Chondrocyte (in vitro differentiated cells): ENCODE measurements around the gene FLRT3. TPM values are rescaled to one million over a fixed set of nuclear protein-coding genes. Genes with fewer than 3 reads are reported as not detected.
A peak's percentile ranks its signal among the peaks of the same experiment; 100 is the strongest.

ENCODE experiments used
- DNase-seq: peaks from one replicate; pipeline ENCODE4 v3.0.0; 2021; ENCODE audit warnings: mixed read lengths, low spot score
- H3K27ac Mint-ChIP-seq: one replicate; pipeline ENCODE4 v1.8.0; 2021; ENCODE audit warnings: mild to moderate bottlenecking, moderate library complexity, mixed read lengths; ENCODE audit not compliant: unreplicated experiment
- H3K27me3 Mint-ChIP-seq: 2 replicates; pipeline ENCODE4 v1.8.0; 2021; ENCODE audit warnings: low read depth, mixed read lengths
- H3K36me3 Mint-ChIP-seq: 2 replicates; pipeline ENCODE4 v1.8.0; 2021; ENCODE audit warnings: low read depth, mixed read lengths
- H3K4me1 Mint-ChIP-seq: 2 replicates; pipeline ENCODE4 v1.8.0; 2021; ENCODE audit warnings: low read depth, mild to moderate bottlenecking, mixed read lengths
- H3K4me3 Mint-ChIP-seq: one replicate; pipeline ENCODE4 v1.8.0; 2021; ENCODE audit warnings: mild to moderate bottlenecking, moderate library complexity, mixed read lengths; ENCODE audit not compliant: unreplicated experiment
- H3K9me3 Mint-ChIP-seq: 2 replicates; pipeline ENCODE4 v1.8.0; 2021; ENCODE audit warnings: low read depth, mixed read lengths
- CTCF ChIP-seq: fragments of 200-600 bp; sonication (generic); IDR thresholded peaks from 2 replicates; pipeline ENCODE4 v1.5.0; 2021; ENCODE audit warnings: antibody characterized with exemption, mild to moderate bottlenecking, moderate library complexity
- total RNA-seq: library from RNA; stranded (reverse); gene quantifications from 3 replicates; pipeline ENCODE4 v1.2.1, GENCODE V29; 2021

Gene FLRT3
- total RNA-seq, 1 donor from 2014 or later = 1.7 TPM

DNA sequence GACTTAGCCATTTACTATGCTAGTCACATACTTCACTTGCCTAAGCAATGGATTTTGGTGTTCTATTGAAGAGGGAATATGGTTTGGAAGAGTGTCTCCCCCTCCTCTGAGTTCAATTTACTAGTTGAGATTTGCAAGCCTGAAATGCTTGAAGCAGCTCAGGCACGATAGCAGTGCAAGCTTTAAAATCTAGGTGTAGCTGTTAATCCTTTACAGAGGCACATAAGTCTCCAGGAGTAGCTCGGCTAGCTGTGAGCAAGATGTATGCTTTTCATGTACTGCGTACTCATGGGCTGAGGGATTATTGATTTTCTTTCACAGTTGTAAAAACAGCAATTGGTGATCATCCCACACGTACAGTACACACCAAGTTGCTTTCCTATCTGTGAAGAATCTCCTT is 726 bp downstream of the FLRT3 start:
- TF ChIP-seq CTCF = no peak
- H3K36me3 Mint-ChIP-seq = no peaks in the 10 kb centered on the region
- peak overlapping the region; percentile 13 for H3K27ac Mint-ChIP-seq
- H3K9me3 Mint-ChIP-seq = no peaks in the 10 kb centered on the region
- peaks cover 10% of the 10 kb centered on the region for H3K27me3 Mint-ChIP-seq
- H3K4me1 Mint-ChIP-seq = peaks cover 32% of the 10 kb centered on the region
- no peak for DNase-seq
- peak overlapping the region; percentile 77 for H3K4me3 Mint-ChIP-seq

GRCh38 chr20:14335052-14335451 is 2.4 kb downstream of the FLRT3 start:
- no peaks in the 10 kb centered on the region for H3K9me3 Mint-ChIP-seq
- no peaks in the 10 kb centered on the region for H3K36me3 Mint-ChIP-seq
- no peak overlapping the region for H3K27ac Mint-ChIP-seq

GRCh38 chr20:14334306-14334930 is 3.0 kb downstream of the FLRT3 start:
- Mint-ChIP-seq H3K9me3 (no peaks in the 10 kb centered on the region), H3K4me1 (peaks cover 32% of the 10 kb centered on the region), H3K4me3 (peak overlapping the region; percentile 15), H3K27me3 (peaks cover 10% of the 10 kb centered on the region), H3K36me3 (no peaks in the 10 kb centered on the region), H3K27ac (no peak overlapping the region)
- DNase-seq = no peak
- TF ChIP-seq CTCF = peak; percentile 80

More at GRCh38 chr20:14335052-14335451, 2.4 kb downstream of the FLRT3 start:
- Mint-ChIP-seq H3K27me3 (peaks cover 10% of the 10 kb centered on the region), H3K4me1 (peaks cover 32% of the 10 kb centered on the region), H3K4me3 (no peak overlapping the region)
- no peak for DNase-seq
- no peak for TF ChIP-seq CTCF

GRCh38 chr20:14333721-14334120 is 3.7 kb downstream of the FLRT3 start:
- no peak for DNase-seq
- no peak overlapping the region for H3K4me3 Mint-ChIP-seq
- H3K9me3 Mint-ChIP-seq = no peaks in the 10 kb centered on the region
- H3K27me3 Mint-ChIP-seq = peaks cover 10% of the 10 kb centered on the region
- no peak overlapping the region for H3K27ac Mint-ChIP-seq
- H3K4me1 Mint-ChIP-seq = peaks cover 32% of the 10 kb centered on the region
- H3K36me3 Mint-ChIP-seq = no peaks in the 10 kb centered on the region
- no peak for TF ChIP-seq CTCF

DNA sequence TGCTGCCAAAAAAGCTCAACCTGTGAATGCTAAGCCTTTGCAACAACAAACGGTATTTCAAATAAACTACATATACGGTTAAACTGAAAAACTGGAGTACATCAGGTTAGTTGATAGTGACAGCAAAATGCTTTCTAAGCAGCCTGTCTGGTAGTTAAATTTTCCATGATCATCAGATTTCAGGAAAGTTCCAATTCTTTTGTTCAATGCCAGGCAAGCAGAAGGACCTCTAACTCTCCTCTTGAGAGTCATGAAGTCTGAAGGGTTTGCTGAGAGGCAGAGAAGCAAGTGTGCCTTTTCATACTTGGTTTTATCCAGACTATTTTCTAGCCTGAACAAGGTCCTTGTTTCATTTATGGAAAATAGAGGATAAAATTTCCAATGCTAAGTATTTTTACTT is 4.5 kb downstream of the FLRT3 start:
- H3K9me3 Mint-ChIP-seq = no peaks in the 10 kb centered on the region
- TF ChIP-seq CTCF = no peak
- no peak overlapping the region for H3K27ac Mint-ChIP-seq
- no peaks in the 10 kb centered on the region for H3K36me3 Mint-ChIP-seq
- no peak for DNase-seq
- H3K4me3 Mint-ChIP-seq = no peak overlapping the region
- H3K27me3 Mint-ChIP-seq = peaks cover 10% of the 10 kb centered on the region
- H3K4me1 Mint-ChIP-seq = peaks cover 32% of the 10 kb centered on the region
